Neural progenitor cell (in vitro differentiated cells): ENCODE measurements around the gene IGFBP6.

Experiments
- EZH2 ChIP-seq: fragments of 200-600 bp; sonication (generic); IDR thresholded peaks from 2 replicates; pipeline ENCODE4 v1.6.1; 2017; ENCODE audit warnings: antibody characterized with exemption, mild to moderate bottlenecking, moderate library complexity
- EZH2phosphoT487 ChIP-seq: fragments of 200-600 bp; sonication (generic); IDR thresholded peaks from 2 replicates; pipeline ENCODE4 v1.6.1; 2017; ENCODE audit warnings: antibody characterized with exemption
- TF ChIP-seq, protein P1 (sequence below): fragments of 200-600 bp; sonication (generic); IDR thresholded peaks from 2 replicates; pipeline ENCODE4 v1.5.1; 2017; ENCODE audit warnings: antibody characterized with exemption, mild to moderate bottlenecking

DNA sequence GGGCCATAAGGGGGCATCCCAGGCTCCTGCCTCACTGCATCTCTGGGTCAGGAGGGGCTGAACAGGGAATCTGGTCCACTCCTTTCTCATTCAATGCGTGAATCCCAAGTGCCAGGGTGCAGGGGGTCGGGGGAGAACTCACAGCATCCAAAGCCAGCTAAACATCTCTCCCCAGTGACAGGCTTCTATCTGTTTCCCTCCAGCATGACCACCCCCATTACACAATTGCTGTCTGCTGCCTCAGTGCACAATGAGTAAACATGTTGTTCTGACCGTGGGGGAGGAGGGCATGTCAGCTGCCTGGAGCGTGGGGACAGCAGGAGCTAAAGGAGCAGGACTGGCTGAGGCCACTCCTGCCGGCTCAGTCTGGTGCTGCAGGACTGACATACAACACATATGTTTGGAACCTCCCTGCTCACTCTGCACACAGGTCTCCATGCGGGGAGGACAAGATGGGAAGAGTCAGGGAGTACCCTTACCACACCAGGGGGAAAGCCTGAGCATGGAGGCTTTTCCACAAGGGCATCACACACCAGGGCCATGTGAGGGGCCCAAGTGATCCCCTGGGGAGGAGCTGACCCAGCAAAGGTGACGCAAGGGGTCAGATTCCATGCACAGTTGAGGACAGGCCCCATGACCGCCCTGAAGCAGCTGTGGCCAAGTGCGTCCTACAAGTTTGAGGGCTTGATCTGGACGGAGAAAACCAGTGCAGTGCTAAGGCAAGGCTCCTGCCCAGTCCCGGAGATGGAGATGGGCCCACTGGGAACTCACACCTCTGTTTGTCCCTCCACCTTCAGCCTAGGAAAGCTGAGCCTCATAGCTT, 46.2 kb upstream of the IGFBP6 start:
- TF ChIP-seq, protein P1, sequence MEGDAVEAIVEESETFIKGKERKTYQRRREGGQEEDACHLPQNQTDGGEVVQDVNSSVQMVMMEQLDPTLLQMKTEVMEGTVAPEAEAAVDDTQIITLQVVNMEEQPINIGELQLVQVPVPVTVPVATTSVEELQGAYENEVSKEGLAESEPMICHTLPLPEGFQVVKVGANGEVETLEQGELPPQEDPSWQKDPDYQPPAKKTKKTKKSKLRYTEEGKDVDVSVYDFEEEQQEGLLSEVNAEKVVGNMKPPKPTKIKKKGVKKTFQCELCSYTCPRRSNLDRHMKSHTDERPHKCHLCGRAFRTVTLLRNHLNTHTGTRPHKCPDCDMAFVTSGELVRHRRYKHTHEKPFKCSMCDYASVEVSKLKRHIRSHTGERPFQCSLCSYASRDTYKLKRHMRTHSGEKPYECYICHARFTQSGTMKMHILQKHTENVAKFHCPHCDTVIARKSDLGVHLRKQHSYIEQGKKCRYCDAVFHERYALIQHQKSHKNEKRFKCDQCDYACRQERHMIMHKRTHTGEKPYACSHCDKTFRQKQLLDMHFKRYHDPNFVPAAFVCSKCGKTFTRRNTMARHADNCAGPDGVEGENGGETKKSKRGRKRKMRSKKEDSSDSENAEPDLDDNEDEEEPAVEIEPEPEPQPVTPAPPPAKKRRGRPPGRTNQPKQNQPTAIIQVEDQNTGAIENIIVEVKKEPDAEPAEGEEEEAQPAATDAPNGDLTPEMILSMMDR, result no peak
- TF ChIP-seq EZH2, result no peak
- no peak for TF ChIP-seq EZH2phosphoT487
